Jurkat, Clone E6-1 (cell line): ENCODE data around the gene UBE2L3.

Experiments
- DNase-seq: peaks from one replicate; pipeline ENCODE4 v3.0.0-alpha.2; 2011; ENCODE audit warnings: low read depth, low spot score
- H3K4me3 ChIP-seq: 2 replicates; pipeline ENCODE4 v1.5.1; 2011; ENCODE audit warnings: mild to moderate bottlenecking, low read length, control low read depth, moderate library complexity

UBE2L3 gene

DNA sequence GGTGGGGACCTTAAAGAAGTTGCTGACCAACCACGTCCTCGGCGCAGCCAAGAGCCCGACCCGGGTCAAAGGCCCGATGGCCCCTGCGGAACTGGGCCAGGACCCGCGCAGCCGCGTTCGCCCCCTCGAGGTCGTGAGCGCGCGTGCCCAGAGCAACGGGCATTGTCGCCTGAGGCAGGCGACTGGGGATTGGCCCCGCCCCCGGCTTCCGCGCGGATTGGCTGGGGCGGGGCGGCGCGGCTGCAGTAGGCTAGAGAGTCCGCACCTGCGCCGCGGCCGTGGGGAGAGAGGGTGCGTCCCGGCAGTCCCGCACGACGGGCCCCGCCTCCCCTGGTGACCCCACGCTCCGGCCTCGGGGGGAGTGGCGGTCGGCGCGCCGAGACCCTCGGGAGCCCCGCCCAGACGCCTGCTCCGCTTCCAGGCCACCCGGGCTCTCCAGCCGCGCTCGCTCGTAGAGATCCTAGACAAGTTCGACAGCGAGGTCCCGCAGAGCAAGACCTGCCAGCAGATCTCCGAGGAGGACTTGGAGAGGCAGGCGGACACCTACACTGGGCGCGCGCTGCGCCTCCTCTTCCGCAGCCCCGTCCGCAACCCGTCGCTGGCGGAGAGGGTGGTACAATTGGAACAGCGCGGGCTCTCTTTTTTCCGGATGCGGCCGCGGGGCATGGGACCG, 90.0 kb downstream of the UBE2L3 start:
- peak overlapping the region; percentile 71 for H3K4me3 ChIP-seq
- peak; percentile 75 for DNase-seq

DNA sequence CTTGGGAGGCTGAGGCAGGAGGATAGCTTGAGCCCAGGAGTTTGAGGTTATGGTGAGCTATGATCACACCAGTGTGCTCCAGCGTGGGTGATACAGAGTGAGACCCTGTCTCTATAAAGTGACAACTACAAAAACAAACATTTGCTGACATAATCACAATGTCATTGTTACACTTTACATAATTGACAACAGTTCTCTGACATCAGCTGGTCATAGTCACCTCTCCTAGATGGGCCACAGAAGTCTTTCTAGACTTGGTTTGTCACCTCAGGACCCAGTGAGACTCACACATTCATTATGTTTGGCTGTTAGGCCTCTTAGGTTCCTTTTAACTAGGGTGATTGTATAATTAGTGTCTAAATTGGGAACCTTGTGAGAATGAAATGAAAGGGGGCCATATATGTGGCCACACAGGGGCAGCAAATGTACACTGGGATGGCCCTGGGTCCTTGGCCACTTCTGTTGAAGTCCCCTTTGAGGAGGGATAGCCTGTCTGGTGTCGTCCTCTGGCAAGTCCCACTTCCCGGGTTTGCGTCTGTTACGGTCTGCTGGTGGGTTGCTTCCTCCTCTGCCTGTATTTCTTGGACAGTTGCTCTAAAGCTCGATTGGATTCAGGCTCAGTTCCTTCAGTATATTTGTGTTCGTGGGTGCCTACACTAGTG, 92.5 kb downstream of the UBE2L3 start:
- no peak overlapping the region for H3K4me3 ChIP-seq
- DNase-seq: no peak

DNA sequence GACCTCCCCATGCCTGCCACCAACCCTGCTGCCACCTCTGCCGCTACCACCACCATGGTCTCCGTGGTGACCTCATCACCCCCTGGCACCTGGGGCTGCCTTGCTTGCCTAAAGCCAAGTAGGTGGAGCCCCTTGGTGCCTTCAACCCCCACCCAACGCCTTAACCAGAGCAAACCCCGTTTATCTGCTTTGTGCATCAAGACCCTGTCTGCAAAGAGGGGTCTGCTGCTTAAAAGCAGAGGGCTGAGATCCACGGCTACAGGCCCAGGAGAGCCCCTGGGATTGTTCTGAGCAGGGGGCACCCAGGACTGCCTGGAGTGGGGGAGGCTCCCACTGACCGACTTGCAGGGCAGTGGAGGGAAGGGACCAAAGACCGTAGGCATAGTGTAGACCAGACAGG, 93.4 kb downstream of the UBE2L3 start:
- no peak for DNase-seq

DNA sequence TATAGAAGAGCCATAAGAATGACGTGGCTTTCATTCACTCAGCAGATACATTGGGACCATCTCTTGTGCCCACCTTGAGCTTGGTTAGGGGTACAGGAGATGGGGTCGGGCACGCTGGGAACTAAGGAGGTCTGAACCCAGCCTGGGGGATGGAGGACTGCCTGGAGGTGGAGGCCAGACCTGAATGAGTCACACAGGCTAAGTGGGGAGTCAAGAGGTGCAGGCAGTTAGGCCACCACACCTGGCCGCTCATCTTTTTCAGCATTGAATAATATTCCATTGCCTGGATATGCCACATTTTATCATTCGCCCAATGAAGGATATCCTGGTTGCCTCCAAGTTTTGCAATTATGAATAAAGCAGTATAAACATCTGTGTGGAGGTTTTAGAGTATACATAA, 94.5 kb downstream of the UBE2L3 start:
- H3K4me3 ChIP-seq: no peak overlapping the region
- no peak for DNase-seq

More for the DNA sequence above, 93.4 kb downstream of the UBE2L3 start:
- no peak overlapping the region for H3K4me3 ChIP-seq

DNA sequence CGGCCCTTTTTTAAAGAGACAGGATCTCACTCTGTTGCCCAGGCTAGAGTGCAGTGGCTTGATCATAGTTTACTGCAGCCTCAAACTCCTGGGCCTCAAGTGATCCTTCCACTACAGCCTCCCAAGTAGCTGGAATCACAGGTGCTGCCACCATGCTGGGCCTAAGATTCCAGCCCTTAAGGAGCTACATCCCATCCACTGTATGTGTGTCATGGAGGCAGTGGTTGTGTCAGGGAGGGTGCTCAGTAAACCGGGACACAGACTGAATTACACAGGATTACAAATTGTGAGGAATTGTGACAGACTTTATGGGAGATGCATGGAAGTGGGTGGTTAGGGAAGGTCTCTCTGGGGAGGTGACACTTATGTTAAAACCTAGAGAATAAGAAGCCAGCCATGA, 96.2 kb downstream of the UBE2L3 start:
- no peak for DNase-seq
- no peak overlapping the region for H3K4me3 ChIP-seq

DNA sequence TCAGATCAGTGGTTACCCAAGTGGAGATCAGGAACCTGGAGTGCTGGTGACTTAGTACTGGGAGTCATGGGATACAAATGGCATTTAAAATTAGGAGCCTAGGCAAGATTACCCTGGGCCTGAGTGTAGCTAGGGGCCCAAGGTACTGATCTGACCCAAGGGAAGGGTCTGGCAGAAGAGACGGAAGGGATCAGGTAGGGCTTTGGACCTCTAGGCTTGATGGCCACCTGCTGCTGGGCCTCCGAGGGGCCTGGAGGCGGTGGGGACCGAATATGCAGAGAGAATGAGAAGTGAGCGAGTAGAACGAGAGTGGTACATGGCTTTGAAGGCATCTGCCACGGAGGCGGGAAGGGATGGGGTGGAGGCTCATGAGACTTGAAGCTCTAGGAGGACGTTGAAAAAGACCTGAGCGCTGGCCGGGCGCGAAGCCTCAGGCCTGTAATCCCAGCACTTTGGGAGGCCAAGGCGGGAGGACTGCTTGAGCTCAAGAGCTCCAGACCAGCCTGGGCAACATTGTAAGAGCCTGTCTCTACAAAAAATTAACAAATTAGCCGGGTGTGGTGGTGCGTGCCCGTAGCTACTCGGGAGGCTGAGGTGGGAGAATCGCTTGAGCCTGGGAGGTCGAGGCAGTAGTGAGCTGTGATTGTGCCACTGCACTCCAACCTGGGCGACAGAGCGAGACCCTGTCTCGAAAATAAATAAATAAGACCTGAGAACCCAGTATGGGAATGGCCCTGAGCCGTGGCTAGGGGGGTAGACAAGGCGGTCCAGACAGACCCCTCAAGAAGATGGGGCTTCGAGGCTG, 97.7 kb downstream of the UBE2L3 start:
- peak overlapping the region; percentile 91 for H3K4me3 ChIP-seq
- no peak for DNase-seq

DNA sequence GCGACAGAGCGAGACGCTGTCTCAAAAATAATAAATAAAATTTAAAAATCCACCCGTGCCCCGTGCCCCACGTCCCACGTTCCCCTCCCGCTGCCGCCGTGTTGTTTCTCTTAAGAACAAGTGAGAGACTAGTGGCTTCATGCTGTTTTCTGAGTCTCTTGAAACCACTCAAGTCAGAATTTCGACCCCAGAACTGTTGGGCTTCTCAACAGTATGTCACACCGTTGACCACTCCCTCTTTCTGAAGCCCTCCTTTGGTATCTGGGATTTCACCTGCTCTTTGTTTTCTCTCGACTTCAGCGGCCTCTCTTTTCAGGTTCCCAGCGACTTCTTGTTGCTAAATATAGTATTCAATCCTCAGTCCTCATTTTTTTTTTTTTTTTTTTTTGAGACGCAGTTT, 99.3 kb downstream of the UBE2L3 start:
- DNase-seq: no peak
- H3K4me3 ChIP-seq: peak overlapping the region; percentile 91

DNA sequence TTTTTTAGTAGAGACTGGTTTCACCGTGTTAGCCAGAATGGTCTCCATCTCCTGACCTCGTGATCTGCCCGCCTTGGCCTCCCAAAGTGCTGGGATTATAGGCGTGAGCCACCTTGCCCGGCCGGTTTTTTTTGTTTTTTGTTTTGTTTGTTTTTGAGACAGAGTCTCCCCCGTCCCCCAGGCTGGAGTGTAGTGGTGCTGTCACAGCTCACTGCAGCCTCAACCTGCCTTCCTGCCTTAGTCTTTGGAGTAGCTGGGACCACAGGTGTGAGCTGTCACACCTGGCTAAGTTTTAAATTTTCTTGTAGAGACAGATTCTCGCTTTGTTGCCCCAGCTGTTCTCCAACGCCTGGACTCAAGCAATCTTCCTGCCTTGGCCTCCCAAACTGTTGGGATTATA, 101.5 kb downstream of the UBE2L3 start:
- no peak overlapping the region for H3K4me3 ChIP-seq
- no peak for DNase-seq

DNA sequence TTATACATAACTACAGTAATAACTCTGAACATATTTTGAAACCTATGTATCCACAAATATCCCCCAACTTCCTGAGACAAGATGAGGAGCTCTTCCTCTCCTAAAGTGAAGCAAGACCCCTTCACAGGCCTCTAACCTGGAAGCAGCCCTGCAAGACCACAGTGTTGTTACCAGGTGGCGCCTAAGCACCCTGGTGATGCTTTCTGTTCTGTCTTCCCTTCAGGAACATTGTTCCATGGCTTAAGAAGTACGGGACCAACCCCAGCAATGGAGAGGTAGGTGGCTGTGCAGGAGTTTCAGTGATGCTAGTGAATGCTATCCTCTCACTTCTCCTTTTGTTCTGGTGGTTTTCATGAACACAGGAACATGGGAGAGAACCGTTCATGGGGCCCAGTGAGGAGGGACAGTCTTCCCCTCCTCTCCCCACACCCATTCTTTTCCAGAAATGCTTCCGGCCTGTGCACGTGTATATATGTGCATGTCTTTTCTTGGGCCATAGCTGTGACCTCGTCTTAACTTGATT, 104.7 kb downstream of the UBE2L3 start:
- no peak for DNase-seq
- H3K4me3 ChIP-seq: no peak overlapping the region
